ENCODE data around the gene RAD9A.

The RAD9A gene

GRCh38 chr11:67429038-67429668 lies 37.4 kb downstream of the RAD9A start:
- no peak for DNase-seq

- DNase-seq = no peak
Observed at GRCh38 chr11:67429722-67430121, 37.9 kb downstream of the RAD9A start.

- DNase-seq = no peak
Observed at GRCh38 chr11:67431346-67432249, 39.8 kb downstream of the RAD9A start.

GRCh38 chr11:67432655-67433349 lies 41.0 kb downstream of the RAD9A start:
- no peak for DNase-seq

- no peak for DNase-seq
Observed at GRCh38 chr11:67433536-67434394, 42.0 kb downstream of the RAD9A start.

- DNase-seq = no peak
Observed at GRCh38 chr11:67434395-67434881, 42.7 kb downstream of the RAD9A start.

GRCh38 chr11:67435031-67435726 lies 43.4 kb downstream of the RAD9A start:
- DNase-seq = no peak

- no peak for DNase-seq
Observed at GRCh38 chr11:67435727-67436458, 44.1 kb downstream of the RAD9A start.

- peak; percentile 67 to 70 for DNase-seq
Observed at GRCh38 chr11:67436459-67437081, 44.8 kb downstream of the RAD9A start.

GRCh38 chr11:67437082-67437808 lies 45.5 kb downstream of the RAD9A start, which contains the start of gene PTPRCAP:
PTPRCAP (minus strand) TSS chr11:67437682; CDS start chr11:67437619, 63 bp downstream.
- DNase-seq = no peak

GRCh38 chr11:67437809-67438157 lies 46.0 kb downstream of the RAD9A start:
- DNase-seq = no peak

GRCh38 chr11:67438158-67438902 lies 46.5 kb downstream of the RAD9A start:
- peak; percentile 69 to 76 for DNase-seq

- DNase-seq = no peak
Observed at GRCh38 chr11:67439321-67440228, 47.8 kb downstream of the RAD9A start.

- no peak for DNase-seq
Observed at GRCh38 chr11:67440229-67441097, 48.7 kb downstream of the RAD9A start.

GRCh38 chr11:67441098-67441563 lies 49.3 kb downstream of the RAD9A start:
- DNase-seq = no peak

GRCh38 chr11:67441731-67442351 lies 50.1 kb downstream of the RAD9A start:
- no peak for DNase-seq

All from stimulated activated CD4-positive, alpha-beta T cell treated with anti-CD3 and anti-CD28 coated beads, Interleukin-2, amount 100 ng/mL, for 48 hours (primary cell).